Vagina (tissue), 2 donors: ENCODE measurements around the gene GLIPR1L1.

Experiments
- POLR2A ChIP-seq, 2 donors: fragments of 450-650 bp; IDR thresholded peaks; one replicate each; pipeline ENCODE4 v1.6.1; 2017; ENCODE audit warnings: antibody characterized with exemption in 2 of 2, mild to moderate bottlenecking in 2 of 2, moderate library complexity in 2 of 2
- POLR2AphosphoS5 ChIP-seq, 2 donors: sonication (generic); formaldehyde crosslinking; IDR thresholded peaks; one replicate each; pipeline ENCODE4 v1.9.0; 2017; ENCODE audit warnings: antibody characterized with exemption in 2 of 2, mild to moderate bottlenecking in 2 of 2, low read depth in 1 of 2; ENCODE audit not compliant: insufficient read depth in 1 of 2

- TF ChIP-seq POLR2AphosphoS5 (IDR thresholded peaks at IDR 0.05; ENCODE audit: insufficient read depth in 1 of 2, low read depth in 1 of 2), result no peak
- TF ChIP-seq POLR2A (IDR thresholded peaks at IDR 0.05), result no peak
Observed at GRCh38 chr12:75308279-75308678, 26.2 kb upstream of the GLIPR1L1 start.
